ACHN (cell line): Measurements from ENCODE around the gene CFTR.

ENCODE experiments used
- DNase-seq: peaks from one replicate; pipeline ENCODE4 v3.0.0-alpha.2; 2015
- in situ Hi-C: cut with HindIII; loops from 2 replicates; pipeline ENCODE4 v1.10.0; 2017; ENCODE audit warnings: low sequenced_read_pairs, low pct_ligation_motif_present, low pct_unique_long_range_greater_than_20kb

The CFTR gene

GRCh38 chr7:117669818-117670217 is 190.0 kb downstream of the CFTR start:
- in situ Hi-C loops = no loop called here

GRCh38 chr7:117672453-117672852 is 192.6 kb downstream of the CFTR start:
- in situ Hi-C loops = no loop called here
- DNase-seq = no peak

More at GRCh38 chr7:117669818-117670217, 190.0 kb downstream of the CFTR start:
- no peak for DNase-seq

GRCh38 chr7:117673367-117673766 is 193.5 kb downstream of the CFTR start:
- no peak for DNase-seq
- in situ Hi-C loops = no loop called here

- in situ Hi-C loops = no loop called here
- peak; percentile 49 for DNase-seq
Observed at GRCh38 chr7:117673839-117674238, 194.0 kb downstream of the CFTR start.

GRCh38 chr7:117674617-117675016 is 194.8 kb downstream of the CFTR start:
- no peak for DNase-seq
- in situ Hi-C loops = no loop called here

GRCh38 chr7:117675497-117676435 is 195.9 kb downstream of the CFTR start:
- no peak for DNase-seq
- in situ Hi-C loops = no loop called here

GRCh38 chr7:117679120-117679519 is 199.3 kb downstream of the CFTR start:
- in situ Hi-C loops = no loop called here

GRCh38 chr7:117682681-117683385 is 203.0 kb downstream of the CFTR start:
- no peak for DNase-seq
- in situ Hi-C loops = no loop called here

More at GRCh38 chr7:117679120-117679519, 199.3 kb downstream of the CFTR start:
- DNase-seq = no peak

- DNase-seq = no peak
- in situ Hi-C loops = no loop called here
Observed at GRCh38 chr7:117683430-117684175, 203.8 kb downstream of the CFTR start.

GRCh38 chr7:117685795-117686194 is 206.0 kb downstream of the CFTR start:
- no peak for DNase-seq
- in situ Hi-C loops = no loop called here

GRCh38 chr7:117686311-117686935 is 206.6 kb downstream of the CFTR start:
- in situ Hi-C loops = no loop called here
- no peak for DNase-seq

GRCh38 chr7:117688126-117688525 is 208.3 kb downstream of the CFTR start:
- in situ Hi-C loops = no loop called here
- no peak for DNase-seq

GRCh38 chr7:117689406-117689805 is 209.6 kb downstream of the CFTR start:
- in situ Hi-C loops = no loop called here
- no peak for DNase-seq

GRCh38 chr7:117690147-117690546 is 210.3 kb downstream of the CFTR start:
- in situ Hi-C loops = no loop called here
- no peak for DNase-seq

- in situ Hi-C loops = no loop called here
- no peak for DNase-seq
Observed at GRCh38 chr7:117692338-117692737, 212.5 kb downstream of the CFTR start.

GRCh38 chr7:117698018-117698417 is 218.2 kb downstream of the CFTR start:
- in situ Hi-C loops = no loop called here
- DNase-seq = no peak

GRCh38 chr7:117704063-117704462 is 224.2 kb downstream of the CFTR start:
- no peak for DNase-seq
- in situ Hi-C loops = no loop called here

GRCh38 chr7:117705630-117706029 is 225.8 kb downstream of the CFTR start:
- no peak for DNase-seq
- in situ Hi-C loops = no loop called here

- DNase-seq = no peak
- in situ Hi-C loops = no loop called here
Observed at GRCh38 chr7:117706210-117706609, 226.4 kb downstream of the CFTR start.
